Upper lobe of left lung (tissue), 6 donors: ENCODE results near the gene MAP3K2. TPM values are rescaled to one million over a fixed set of nuclear protein-coding genes. Genes with fewer than 3 reads are reported as not detected.

Experiments used
- ATAC-seq, 2 donors: fragments of 200-7000 bp; cut with Tn5 transposase; one replicate each; pipeline ENCODE4 v1.9.1; 2022; ENCODE audit warnings: mild to moderate bottlenecking in 2 of 2, moderate library complexity in 2 of 2; ENCODE audit not compliant: low FRiP score in 2 of 2
- DNase-seq, 2 donors: peaks; one replicate each; pipeline ENCODE4 v3.0.0-alpha.2; 2019 to 2020
- H3K27ac ChIP-seq, 4 donors: fragments of 200-600 bp; sonication (generic); one replicate each; pipeline ENCODE4 v1.5.1; 2016 to 2019
- H3K27me3 ChIP-seq, 4 donors: fragments of 200-600 bp; sonication (generic); one replicate each; pipeline ENCODE4 v1.5.1; 2017 to 2019
- H3K36me3 ChIP-seq, 4 donors: fragments of 200-600 bp; sonication (generic); one replicate each; pipeline ENCODE4 v1.5.1; 2016 to 2019
- H3K4me1 ChIP-seq, 4 donors: fragments of 200-600 bp; sonication (generic); one replicate each; pipeline ENCODE4 v1.5.1; 2018 to 2019
- H3K4me3 ChIP-seq, 4 donors: fragments of 200-600 bp; sonication (generic); one replicate each; pipeline ENCODE4 v1.5.1; 2017 to 2019; ENCODE audit warnings: mild to moderate bottlenecking in 2 of 4, moderate library complexity in 1 of 4
- H3K9me3 ChIP-seq, 4 donors: fragments of 200-600 bp; sonication (generic); one replicate each; pipeline ENCODE4 v1.5.1; 2018 to 2019
- CTCF ChIP-seq, 6 experiments: fragments of 450-650 bp in 4 of 6; fragments of 200-600 bp in 2 of 6; sonication (generic) in 2 of 6; IDR thresholded peaks; one replicate each; pipeline ENCODE4 v1.5.1; 2016 to 2019; ENCODE audit warnings: antibody characterized with exemption in 6 of 6
- EP300 ChIP-seq, 4 donors: sonication (generic); formaldehyde crosslinking; IDR thresholded peaks; one replicate each; pipeline ENCODE4 v1.5.1; 2017; ENCODE audit warnings: antibody characterized with exemption in 4 of 4, control low read depth in 2 of 4
- POLR2A ChIP-seq, 4 donors: fragments of 450-650 bp; IDR thresholded peaks; one replicate each; pipeline ENCODE4 v1.5.1; 2016 to 2017; ENCODE audit warnings: antibody characterized with exemption in 4 of 4, mild to moderate bottlenecking in 2 of 4
- POLR2AphosphoS5 ChIP-seq, 2 donors: sonication (generic); formaldehyde crosslinking; IDR thresholded peaks; one replicate each; pipeline ENCODE4 v1.5.1; 2017; ENCODE audit warnings: antibody characterized with exemption in 2 of 2
- WGBS, 2 donors: methylation state at CpG; one replicate each; pipeline ENCODE4 v1.1.5; 2017 to 2018; 5-methylcytosine and 5-hydroxymethylcytosine counted together
- total RNA-seq, 6 donors: library from RNA; depleted of rRNA in 4 of 6; stranded (reverse); fragments of >200 nt in 4 of 6; gene quantifications; one replicate each; pipeline versions ENCODE4 v1.1.0 to v1.2.1, GENCODE V29; 2016 to 2021
- donor health status: DM: no; HTN: no; CAD: no; lungs with moderate emphysema.
- donor health status: DM: no; HTN: yes; CAD: no; lungs with severe emphysema.

MAP3K2 gene
- total RNA-seq, 6 donors from 2014 or later: 43.0 to 79.2 (median 66.9) TPM

DNA sequence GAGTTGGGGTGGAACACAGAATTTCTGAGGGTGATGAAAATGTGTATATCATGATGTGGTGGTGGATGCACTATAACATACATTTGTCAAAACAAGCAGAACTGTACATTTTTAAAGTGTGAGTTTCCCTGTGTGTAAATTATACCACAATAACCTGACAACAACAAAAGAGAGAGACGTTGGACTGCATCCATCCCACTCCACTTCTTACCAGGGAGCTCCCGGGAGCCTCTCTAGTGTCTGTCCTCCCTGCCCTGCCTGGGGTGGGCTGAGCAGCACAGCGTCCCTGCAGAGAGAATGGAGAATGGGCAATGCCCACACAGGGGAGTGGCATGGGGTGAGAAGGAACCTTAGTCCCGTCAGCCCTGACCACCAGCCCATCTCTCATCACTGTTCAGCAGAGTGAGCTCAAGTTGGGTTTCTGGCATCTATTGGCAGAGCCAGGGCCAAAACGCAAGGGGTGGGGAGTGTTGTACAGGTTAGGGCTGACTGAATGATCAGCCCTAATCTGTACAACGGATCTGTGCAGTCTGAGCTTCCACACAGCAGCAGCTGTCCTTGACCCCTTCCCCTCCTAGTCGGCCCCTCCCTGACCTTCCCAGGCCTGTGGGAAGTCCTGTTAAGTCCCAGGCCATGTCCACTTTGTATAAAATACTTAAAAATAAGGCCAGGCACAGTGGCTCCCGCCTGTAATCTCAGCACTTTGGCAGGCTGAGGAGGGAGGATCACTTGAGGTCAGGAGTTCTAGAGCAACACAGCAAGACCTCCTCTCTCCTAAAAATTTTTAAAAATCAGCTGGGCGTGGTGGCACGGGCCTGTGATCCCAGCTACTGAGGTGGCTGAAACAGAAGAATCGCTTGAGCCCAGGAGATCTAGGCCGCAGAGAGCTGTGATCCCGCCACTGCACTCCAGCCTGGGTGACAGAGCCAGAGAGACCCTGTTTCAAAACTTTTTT, 27.1 kb upstream of the MAP3K2 start:
- WGBS, 2 donors: 88 to 91% methylated on average over 11 to 13 of the region's 13 CpGs
- DNase-seq: no peak

DNA sequence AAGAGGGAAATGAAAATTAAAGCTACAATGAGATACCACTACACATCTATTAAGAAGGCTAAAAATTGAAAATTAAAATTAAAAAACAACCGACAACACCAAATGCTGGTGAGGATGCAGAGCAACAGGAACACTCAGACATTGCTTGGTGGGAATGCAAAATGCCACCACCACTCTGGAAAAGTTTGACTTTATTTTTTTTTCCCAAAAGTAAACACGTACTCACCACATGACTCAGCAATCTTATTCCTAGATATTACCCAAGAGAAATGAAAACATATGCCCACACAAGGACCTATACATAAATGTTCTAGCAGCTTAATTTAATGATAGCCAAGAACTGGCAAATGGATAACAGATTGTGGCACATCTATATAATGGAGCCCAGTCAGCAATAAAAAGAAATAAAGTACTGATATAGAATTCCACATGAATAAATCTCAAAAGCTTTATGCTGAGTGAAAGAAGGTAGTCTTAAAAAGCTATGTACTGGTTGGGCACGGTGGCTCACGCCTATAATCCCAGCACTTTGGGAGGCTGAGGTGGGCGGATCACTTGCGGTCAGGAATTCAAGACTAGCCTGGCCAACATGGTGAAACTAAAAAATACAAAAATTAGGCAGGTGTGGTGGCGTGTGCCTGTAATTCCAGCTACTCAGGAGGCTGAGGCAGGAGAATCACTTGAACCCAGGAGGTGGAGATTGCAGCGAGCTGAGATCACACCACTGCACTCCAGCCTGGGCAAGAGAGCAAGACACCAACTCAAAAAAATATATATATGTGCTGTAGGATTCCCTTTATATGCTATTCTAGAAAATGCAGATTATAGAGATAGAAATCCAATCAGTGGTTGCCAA, 26.2 kb upstream of the MAP3K2 start:
- Histone ChIP-seq H3K4me1 (peaks cover 44 to 55% (median 53%) of the 10 kb centered on the region in 4 donors), H3K36me3 (no peaks in the 10 kb centered on the region), H3K27ac (no peak overlapping the region), H3K4me3 (no peak overlapping the region), H3K9me3 (no peaks in the 10 kb centered on the region), H3K27me3 (no peaks in the 10 kb centered on the region)
- no peak for TF ChIP-seq POLR2A (IDR thresholded peaks at IDR 0.05)
- no peak for TF ChIP-seq CTCF (IDR thresholded peaks at IDR 0.05)
- TF ChIP-seq POLR2AphosphoS5 (IDR thresholded peaks at IDR 0.05): no peak
- 83 to 87% methylated on average over 8 of the region's 8 CpGs for WGBS, 2 donors
- no peak for DNase-seq
- ATAC-seq: no peak

More for the DNA sequence above, 27.1 kb upstream of the MAP3K2 start:
- no peak for TF ChIP-seq POLR2A (IDR thresholded peaks at IDR 0.05)
- no peak for TF ChIP-seq EP300 (IDR thresholded peaks at IDR 0.05)
- no peak for TF ChIP-seq CTCF (IDR thresholded peaks at IDR 0.05)
- no peak for TF ChIP-seq POLR2AphosphoS5 (IDR thresholded peaks at IDR 0.05)
- no peak for ATAC-seq
- no peaks in the 10 kb centered on the region for H3K27me3 ChIP-seq
- no peak overlapping the region for H3K4me3 ChIP-seq
- H3K4me1 ChIP-seq: peaks cover 43 to 52% (median 51%) of the 10 kb centered on the region in 4 donors
- H3K9me3 ChIP-seq: no peaks in the 10 kb centered on the region
- H3K36me3 ChIP-seq: no peaks in the 10 kb centered on the region
- H3K27ac ChIP-seq: no peak overlapping the region

DNA sequence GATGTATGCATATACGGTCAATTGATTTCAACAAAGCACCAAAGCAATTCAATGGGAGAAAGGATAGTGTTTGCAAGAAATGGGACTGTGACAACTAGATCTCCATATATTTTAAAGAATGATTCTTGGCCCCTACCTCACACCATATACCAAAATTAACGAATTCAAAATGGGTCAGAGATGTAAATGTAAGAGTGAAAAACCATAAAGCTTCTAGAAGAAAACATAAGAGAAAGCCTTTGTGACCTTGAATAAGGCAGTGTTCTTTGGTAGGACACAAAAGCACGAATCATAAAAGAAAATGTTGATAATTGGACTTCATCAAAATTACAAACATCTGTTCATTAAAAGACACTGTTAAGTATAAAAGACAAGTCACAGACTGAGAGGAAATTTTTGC, 25.4 kb upstream of the MAP3K2 start:
- Histone ChIP-seq H3K4me3 (no peak overlapping the region), H3K27me3 (no peaks in the 10 kb centered on the region), H3K9me3 (no peaks in the 10 kb centered on the region), H3K27ac (no peak overlapping the region), H3K4me1 (peaks cover 50 to 63% (median 60%) of the 10 kb centered on the region in 4 donors), H3K36me3 (no peaks in the 10 kb centered on the region)
- DNase-seq (no peak), ATAC-seq (no peak)
- 89 to 90% methylated on average over 3 of the region's 3 CpGs for WGBS, 2 donors
- TF ChIP-seq POLR2A (IDR thresholded peaks at IDR 0.05) (no peak), CTCF (IDR thresholded peaks at IDR 0.05) (no peak), EP300 (IDR thresholded peaks at IDR 0.05) (no peak)

DNA sequence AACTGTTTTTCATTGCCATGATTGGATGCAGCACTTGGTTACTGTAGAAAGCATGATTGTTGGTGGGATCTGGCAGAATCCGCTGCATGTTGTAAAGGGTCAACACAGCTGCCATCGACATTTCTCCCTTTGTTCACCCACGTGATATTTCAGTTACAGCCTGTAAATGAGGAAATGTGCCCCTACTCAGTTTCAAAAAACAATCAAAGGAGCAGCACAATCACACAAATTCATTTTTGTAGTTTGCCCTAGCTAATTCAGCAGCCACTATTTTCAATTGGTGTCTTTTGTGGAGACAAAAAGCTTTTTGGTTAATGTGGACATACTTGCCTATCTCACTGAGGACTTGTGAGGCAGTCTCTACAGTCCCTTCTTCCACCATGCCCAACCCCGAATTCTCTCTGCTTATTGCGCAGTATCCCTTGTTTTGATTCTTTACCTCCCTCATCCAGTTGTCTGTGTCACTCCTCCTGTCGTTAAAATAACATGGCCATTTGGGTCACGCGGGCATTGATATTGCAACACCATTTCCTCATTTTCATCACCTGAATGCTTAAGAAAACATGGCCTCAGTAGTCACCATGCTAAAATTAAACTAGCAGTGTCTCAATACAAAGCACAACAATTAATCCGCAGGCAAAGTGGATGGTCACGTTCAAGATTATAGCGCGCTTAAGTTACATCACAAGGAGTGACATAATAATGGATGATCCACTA, 24.0 kb upstream of the MAP3K2 start:
- H3K36me3 ChIP-seq: no peaks in the 10 kb centered on the region
- H3K4me1 ChIP-seq: peaks cover 56 to 68% (median 66%) of the 10 kb centered on the region in 4 donors
- peak in 1 of 2 donors; percentile 80 for DNase-seq
- WGBS, 2 donors: 58 to 64% methylated on average over 12 of the region's 12 CpGs
- H3K27me3 ChIP-seq: no peaks in the 10 kb centered on the region
- no peak for ATAC-seq
- H3K9me3 ChIP-seq: no peaks in the 10 kb centered on the region
- no peak overlapping the region for H3K4me3 ChIP-seq
- TF ChIP-seq CTCF (IDR thresholded peaks at IDR 0.05) (no peak), POLR2AphosphoS5 (IDR thresholded peaks at IDR 0.05) (peak; percentile 47 to 51), POLR2A (IDR thresholded peaks at IDR 0.05) (peak in 1 of 4 donors; percentile 53), EP300 (IDR thresholded peaks at IDR 0.05) (peak in 2 of 4 donors; percentile 22 to 85)
- H3K27ac ChIP-seq: peak overlapping the region; percentile 28 to 84 (median 78)
